Measurements from ENCODE around the gene FRRS1. TPM values are rescaled to one million over a fixed set of nuclear protein-coding genes. Genes with fewer than 3 reads are reported as not detected.

FRRS1 gene
- polyA plus RNA-seq, 1 donor from 2014 or later = not detected

DNA sequence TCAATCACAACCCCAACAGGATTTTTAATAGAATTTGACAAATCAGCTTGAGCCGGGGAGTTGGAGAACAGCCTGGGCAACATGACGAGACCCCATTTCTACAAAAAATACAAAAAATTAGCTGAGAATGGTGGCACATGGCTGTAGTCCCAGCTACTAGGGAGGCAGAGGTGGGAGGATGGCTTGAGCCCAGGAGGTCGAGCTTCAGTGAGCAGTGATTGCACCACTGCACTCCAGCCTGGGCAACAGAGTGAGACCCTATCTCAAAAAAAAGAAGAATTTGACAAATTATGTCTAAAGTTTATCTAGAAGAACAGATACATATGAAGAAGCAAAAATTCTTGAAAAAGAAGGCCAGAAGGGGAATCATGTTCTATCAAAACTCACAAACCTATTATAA is 43.2 kb downstream of the FRRS1 start:
- H3K9me2 ChIP-seq (ENCODE audit: insufficient read depth, low read length) = no peaks in the 10 kb centered on the region
- H3K27me3 ChIP-seq (ENCODE audit: insufficient read depth, low read depth, low read length) = no peaks in the 10 kb centered on the region
- H2AFZ ChIP-seq (ENCODE audit: low read depth, low read length) = no peak overlapping the region
- H4K20me1 ChIP-seq (ENCODE audit: insufficient read depth) = no peaks in the 10 kb centered on the region
- no peak overlapping the region for H3K4me2 ChIP-seq (ENCODE audit: low read length)
- no peaks in the 10 kb centered on the region for H3K9me3 ChIP-seq (ENCODE audit: low read length)
- no peaks in the 10 kb centered on the region for H3K79me2 ChIP-seq (replicated peaks; ENCODE audit: insufficient read depth, low read length)
- H3K4me3 ChIP-seq (ENCODE audit: low read length) = no peak overlapping the region
- H3K9ac ChIP-seq (ENCODE audit: low read length) = no peak overlapping the region
- TF ChIP-seq SMC3 (conservative IDR thresholded peaks at IDR 0.05; ENCODE audit: poor library complexity) = no peak
- no peak for TF ChIP-seq RAD21 (conservative IDR thresholded peaks at IDR 0.05)
- peak overlapping the region; percentile 54 for H3K27ac ChIP-seq (ENCODE audit: low read length)
- no peaks in the 10 kb centered on the region for H3F3A ChIP-seq (ENCODE audit: insufficient read depth, low read length, poor library complexity, severe bottlenecking)
- no peaks in the 10 kb centered on the region for H3K36me3 ChIP-seq (ENCODE audit: insufficient read depth, low read length)

DNA sequence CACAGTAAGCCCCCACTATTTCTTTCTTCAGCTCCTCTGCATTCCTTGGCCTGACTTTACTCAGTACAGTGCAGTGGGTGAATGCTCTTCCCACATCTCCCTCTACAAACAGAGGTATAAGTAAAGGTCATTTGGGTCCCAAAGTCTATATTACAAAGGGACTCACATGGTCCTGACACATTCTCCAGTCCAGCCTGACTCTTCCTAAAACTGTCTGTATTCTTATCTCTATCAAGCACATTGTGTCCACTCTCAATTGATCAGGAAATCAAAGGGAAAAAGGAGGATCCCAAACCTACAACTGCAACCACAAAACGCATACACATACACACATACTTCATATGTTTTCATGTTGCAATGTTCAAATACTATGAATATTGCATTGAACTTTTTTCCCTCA is 49.4 kb downstream of the FRRS1 start:
- Histone ChIP-seq H3K36me3 (ENCODE audit: insufficient read depth, low read length) (no peaks in the 10 kb centered on the region), H3K27me3 (ENCODE audit: insufficient read depth, low read depth, low read length) (no peaks in the 10 kb centered on the region), H3K4me2 (ENCODE audit: low read length) (no peak overlapping the region), H3K79me2 (replicated peaks; ENCODE audit: insufficient read depth, low read length) (no peaks in the 10 kb centered on the region), H3K9me3 (ENCODE audit: low read length) (no peaks in the 10 kb centered on the region), H4K20me1 (ENCODE audit: insufficient read depth) (no peaks in the 10 kb centered on the region), H3K9ac (ENCODE audit: low read length) (no peak overlapping the region), H3K4me3 (ENCODE audit: low read length) (no peak overlapping the region), H3K9me2 (ENCODE audit: insufficient read depth, low read length) (no peaks in the 10 kb centered on the region), H3F3A (ENCODE audit: insufficient read depth, low read length, poor library complexity, severe bottlenecking) (no peaks in the 10 kb centered on the region), H3K27ac (ENCODE audit: low read length) (no peak overlapping the region), H2AFZ (ENCODE audit: low read depth, low read length) (no peak overlapping the region)
- TF ChIP-seq RAD21 (conservative IDR thresholded peaks at IDR 0.05) = no peak
- TF ChIP-seq POLR2AphosphoS5 (IDR thresholded peaks at IDR 0.05) = no peak
- TF ChIP-seq TAF1 (IDR thresholded peaks at IDR 0.05; ENCODE audit: low read depth) = no peak
- TF ChIP-seq EP300 (conservative IDR thresholded peaks at IDR 0.05; ENCODE audit: poor library complexity, severe bottlenecking) = no peak
- TF ChIP-seq EZH2 (IDR thresholded peaks at IDR 0.05; ENCODE audit: borderline replicate concordance, insufficient read depth, low read length, poor library complexity, severe bottlenecking) = no peak
- TF ChIP-seq SMC3 (conservative IDR thresholded peaks at IDR 0.05; ENCODE audit: poor library complexity) = no peak
- TF ChIP-seq, protein P1, sequence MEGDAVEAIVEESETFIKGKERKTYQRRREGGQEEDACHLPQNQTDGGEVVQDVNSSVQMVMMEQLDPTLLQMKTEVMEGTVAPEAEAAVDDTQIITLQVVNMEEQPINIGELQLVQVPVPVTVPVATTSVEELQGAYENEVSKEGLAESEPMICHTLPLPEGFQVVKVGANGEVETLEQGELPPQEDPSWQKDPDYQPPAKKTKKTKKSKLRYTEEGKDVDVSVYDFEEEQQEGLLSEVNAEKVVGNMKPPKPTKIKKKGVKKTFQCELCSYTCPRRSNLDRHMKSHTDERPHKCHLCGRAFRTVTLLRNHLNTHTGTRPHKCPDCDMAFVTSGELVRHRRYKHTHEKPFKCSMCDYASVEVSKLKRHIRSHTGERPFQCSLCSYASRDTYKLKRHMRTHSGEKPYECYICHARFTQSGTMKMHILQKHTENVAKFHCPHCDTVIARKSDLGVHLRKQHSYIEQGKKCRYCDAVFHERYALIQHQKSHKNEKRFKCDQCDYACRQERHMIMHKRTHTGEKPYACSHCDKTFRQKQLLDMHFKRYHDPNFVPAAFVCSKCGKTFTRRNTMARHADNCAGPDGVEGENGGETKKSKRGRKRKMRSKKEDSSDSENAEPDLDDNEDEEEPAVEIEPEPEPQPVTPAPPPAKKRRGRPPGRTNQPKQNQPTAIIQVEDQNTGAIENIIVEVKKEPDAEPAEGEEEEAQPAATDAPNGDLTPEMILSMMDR (IDR thresholded peaks at IDR 0.05; ENCODE audit: poor library complexity, severe bottlenecking) = no peak
- TF ChIP-seq MXI1 (conservative IDR thresholded peaks at IDR 0.05; ENCODE audit: poor library complexity, severe bottlenecking) = no peak
- TF ChIP-seq, protein P2, sequence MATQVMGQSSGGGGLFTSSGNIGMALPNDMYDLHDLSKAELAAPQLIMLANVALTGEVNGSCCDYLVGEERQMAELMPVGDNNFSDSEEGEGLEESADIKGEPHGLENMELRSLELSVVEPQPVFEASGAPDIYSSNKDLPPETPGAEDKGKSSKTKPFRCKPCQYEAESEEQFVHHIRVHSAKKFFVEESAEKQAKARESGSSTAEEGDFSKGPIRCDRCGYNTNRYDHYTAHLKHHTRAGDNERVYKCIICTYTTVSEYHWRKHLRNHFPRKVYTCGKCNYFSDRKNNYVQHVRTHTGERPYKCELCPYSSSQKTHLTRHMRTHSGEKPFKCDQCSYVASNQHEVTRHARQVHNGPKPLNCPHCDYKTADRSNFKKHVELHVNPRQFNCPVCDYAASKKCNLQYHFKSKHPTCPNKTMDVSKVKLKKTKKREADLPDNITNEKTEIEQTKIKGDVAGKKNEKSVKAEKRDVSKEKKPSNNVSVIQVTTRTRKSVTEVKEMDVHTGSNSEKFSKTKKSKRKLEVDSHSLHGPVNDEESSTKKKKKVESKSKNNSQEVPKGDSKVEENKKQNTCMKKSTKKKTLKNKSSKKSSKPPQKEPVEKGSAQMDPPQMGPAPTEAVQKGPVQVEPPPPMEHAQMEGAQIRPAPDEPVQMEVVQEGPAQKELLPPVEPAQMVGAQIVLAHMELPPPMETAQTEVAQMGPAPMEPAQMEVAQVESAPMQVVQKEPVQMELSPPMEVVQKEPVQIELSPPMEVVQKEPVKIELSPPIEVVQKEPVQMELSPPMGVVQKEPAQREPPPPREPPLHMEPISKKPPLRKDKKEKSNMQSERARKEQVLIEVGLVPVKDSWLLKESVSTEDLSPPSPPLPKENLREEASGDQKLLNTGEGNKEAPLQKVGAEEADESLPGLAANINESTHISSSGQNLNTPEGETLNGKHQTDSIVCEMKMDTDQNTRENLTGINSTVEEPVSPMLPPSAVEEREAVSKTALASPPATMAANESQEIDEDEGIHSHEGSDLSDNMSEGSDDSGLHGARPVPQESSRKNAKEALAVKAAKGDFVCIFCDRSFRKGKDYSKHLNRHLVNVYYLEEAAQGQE (IDR thresholded peaks at IDR 0.05; ENCODE audit: borderline replicate concordance) = no peak

DNA sequence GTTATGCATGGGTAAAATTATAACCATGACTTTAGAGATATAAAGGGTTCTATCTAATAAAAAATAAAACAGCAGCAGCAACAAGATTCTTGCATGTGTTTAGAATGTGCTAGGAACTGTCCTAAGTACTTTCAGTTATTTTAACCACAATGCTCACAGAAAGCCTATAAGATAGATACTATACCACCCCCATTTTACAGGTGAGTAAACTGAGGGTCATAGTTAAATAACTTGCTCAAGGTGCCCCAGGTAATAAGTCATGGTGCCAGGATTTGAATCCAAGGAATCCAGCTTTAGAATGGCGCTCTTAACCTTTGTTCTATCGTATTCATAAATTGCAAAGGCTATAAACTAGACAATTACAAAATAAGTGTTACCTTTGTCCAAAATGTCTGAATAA is 53.4 kb downstream of the FRRS1 start:
- no peaks in the 10 kb centered on the region for H3F3A ChIP-seq (ENCODE audit: insufficient read depth, low read length, poor library complexity, severe bottlenecking)
- no peaks in the 10 kb centered on the region for H3K79me2 ChIP-seq (replicated peaks; ENCODE audit: insufficient read depth, low read length)
- H3K27ac ChIP-seq (ENCODE audit: low read length) = no peak overlapping the region
- H3K36me3 ChIP-seq (ENCODE audit: insufficient read depth, low read length) = no peaks in the 10 kb centered on the region
- H3K4me2 ChIP-seq (ENCODE audit: low read length) = no peak overlapping the region
- no peak overlapping the region for H3K9ac ChIP-seq (ENCODE audit: low read length)
- no peak overlapping the region for H2AFZ ChIP-seq (ENCODE audit: low read depth, low read length)
- H3K4me3 ChIP-seq (ENCODE audit: low read length) = no peak overlapping the region
- H3K9me3 ChIP-seq (ENCODE audit: low read length) = no peaks in the 10 kb centered on the region
- no peaks in the 10 kb centered on the region for H4K20me1 ChIP-seq (ENCODE audit: insufficient read depth)
- no peaks in the 10 kb centered on the region for H3K9me2 ChIP-seq (ENCODE audit: insufficient read depth, low read length)
- TF ChIP-seq EP300 (conservative IDR thresholded peaks at IDR 0.05; ENCODE audit: poor library complexity, severe bottlenecking) (no peak), EZH2 (IDR thresholded peaks at IDR 0.05; ENCODE audit: borderline replicate concordance, insufficient read depth, low read length, poor library complexity, severe bottlenecking) (no peak), TAF1 (IDR thresholded peaks at IDR 0.05; ENCODE audit: low read depth) (no peak), RAD21 (conservative IDR thresholded peaks at IDR 0.05) (no peak)
- TF ChIP-seq, protein P2 (IDR thresholded peaks at IDR 0.05; ENCODE audit: borderline replicate concordance) = no peak
- TF ChIP-seq, protein P1 (IDR thresholded peaks at IDR 0.05; ENCODE audit: poor library complexity, severe bottlenecking) = no peak
- H3K27me3 ChIP-seq (ENCODE audit: insufficient read depth, low read depth, low read length) = no peaks in the 10 kb centered on the region

Measured in neural cell (in vitro differentiated cells).